ENCODE measurements around the gene SLC27A1. TPM values are rescaled to one million over a fixed set of nuclear protein-coding genes. Genes with fewer than 3 reads are reported as not detected.

SLC27A1 gene
- total RNA-seq, 1 donor from 2014 or later = 9.5 TPM

DNA sequence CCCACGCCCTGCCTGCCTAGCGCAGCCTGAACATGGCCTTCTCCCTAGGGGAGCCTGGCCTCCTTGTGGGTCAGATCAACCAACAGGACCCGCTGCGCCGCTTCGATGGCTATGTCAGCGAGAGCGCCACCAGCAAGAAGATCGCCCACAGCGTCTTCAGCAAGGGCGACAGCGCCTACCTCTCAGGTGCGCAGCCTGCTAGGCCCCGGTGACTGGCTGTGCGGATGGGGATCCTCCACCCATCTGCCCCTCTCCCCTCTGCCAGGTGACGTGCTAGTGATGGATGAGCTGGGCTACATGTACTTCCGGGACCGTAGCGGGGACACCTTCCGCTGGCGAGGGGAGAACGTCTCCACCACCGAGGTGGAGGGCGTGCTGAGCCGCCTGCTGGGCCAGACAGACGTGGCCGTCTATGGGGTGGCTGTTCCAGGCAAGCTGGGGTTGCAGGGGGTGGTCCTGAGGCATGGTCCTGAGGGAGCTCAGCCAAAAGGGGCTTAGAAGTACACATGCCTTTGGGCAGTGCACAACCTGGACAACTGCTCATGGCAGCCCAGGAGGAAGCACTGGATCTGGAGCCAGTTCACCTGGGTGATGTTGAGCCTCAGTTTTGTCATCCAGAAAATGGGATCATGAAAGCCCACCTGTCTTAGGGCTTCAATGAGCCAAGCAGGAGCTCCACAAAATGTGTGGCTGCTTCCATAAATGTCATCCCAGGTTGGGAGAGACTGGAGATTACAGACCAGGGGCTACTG, 30.3 kb downstream of the SLC27A1 start:
- no peaks in the 10 kb centered on the region for H3K9me3 Mint-ChIP-seq (ENCODE audit: unreplicated experiment)

DNA sequence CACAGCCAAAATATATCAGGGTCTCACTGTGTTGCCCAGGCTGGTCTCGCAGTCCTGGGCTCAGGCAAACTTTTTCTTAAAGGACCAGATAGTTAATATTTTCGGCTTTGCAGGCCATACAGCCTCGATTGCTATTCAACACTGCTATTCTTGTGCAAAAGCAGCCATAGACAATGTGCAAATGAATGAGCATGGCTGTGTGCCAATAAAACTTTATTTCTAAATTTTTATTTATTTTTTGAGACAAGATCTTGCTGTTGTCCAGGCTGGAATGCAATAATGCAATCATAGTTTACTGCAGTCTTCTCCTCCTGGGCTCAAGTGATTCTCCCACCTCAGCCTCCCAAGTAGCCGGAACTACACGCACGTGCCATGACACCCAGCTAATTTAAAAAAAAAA, 32.9 kb downstream of the SLC27A1 start:
- H3K79me2 ChIP-seq (ENCODE audit: insufficient read depth, low read length) = peaks cover 12% of the 10 kb centered on the region
- no peaks in the 10 kb centered on the region for H3K27me3 Mint-ChIP-seq (ENCODE audit: low read depth, unreplicated experiment)
- H3K9me3 Mint-ChIP-seq (ENCODE audit: unreplicated experiment) = peaks cover 3% of the 10 kb centered on the region
- peaks cover 9% of the 10 kb centered on the region for H3K4me1 ChIP-seq (ENCODE audit: insufficient read depth, low read length)
- H3K9ac ChIP-seq (ENCODE audit: low read length) = no peak overlapping the region
- H4K20me1 ChIP-seq (ENCODE audit: insufficient read depth, low read length) = peaks cover 23% of the 10 kb centered on the region
- no peak overlapping the region for H3K4me2 ChIP-seq (ENCODE audit: low read length)
- H3K36me3 ChIP-seq (ENCODE audit: insufficient read depth, low read length) = no peaks in the 10 kb centered on the region
- TF ChIP-seq, protein P1, sequence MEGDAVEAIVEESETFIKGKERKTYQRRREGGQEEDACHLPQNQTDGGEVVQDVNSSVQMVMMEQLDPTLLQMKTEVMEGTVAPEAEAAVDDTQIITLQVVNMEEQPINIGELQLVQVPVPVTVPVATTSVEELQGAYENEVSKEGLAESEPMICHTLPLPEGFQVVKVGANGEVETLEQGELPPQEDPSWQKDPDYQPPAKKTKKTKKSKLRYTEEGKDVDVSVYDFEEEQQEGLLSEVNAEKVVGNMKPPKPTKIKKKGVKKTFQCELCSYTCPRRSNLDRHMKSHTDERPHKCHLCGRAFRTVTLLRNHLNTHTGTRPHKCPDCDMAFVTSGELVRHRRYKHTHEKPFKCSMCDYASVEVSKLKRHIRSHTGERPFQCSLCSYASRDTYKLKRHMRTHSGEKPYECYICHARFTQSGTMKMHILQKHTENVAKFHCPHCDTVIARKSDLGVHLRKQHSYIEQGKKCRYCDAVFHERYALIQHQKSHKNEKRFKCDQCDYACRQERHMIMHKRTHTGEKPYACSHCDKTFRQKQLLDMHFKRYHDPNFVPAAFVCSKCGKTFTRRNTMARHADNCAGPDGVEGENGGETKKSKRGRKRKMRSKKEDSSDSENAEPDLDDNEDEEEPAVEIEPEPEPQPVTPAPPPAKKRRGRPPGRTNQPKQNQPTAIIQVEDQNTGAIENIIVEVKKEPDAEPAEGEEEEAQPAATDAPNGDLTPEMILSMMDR (IDR thresholded peaks at IDR 0.05; ENCODE audit: insufficient read depth, low read depth, low read length) = no peak
- no peak for TF ChIP-seq EZH2 (IDR thresholded peaks at IDR 0.05; ENCODE audit: insufficient read depth, low read length)
- H3K9me3 ChIP-seq (ENCODE audit: insufficient read depth, low read depth, low read length) = no peaks in the 10 kb centered on the region
- FAIRE-seq = no peak
- DNase-seq (ENCODE audit: low read depth) = no peak
- no peak overlapping the region for H3K27ac Mint-ChIP-seq (ENCODE audit: unreplicated experiment)
- H3K27ac ChIP-seq (ENCODE audit: low read depth, low read length) = no peak overlapping the region
- peaks cover 23% of the 10 kb centered on the region for H3K4me1 Mint-ChIP-seq (ENCODE audit: low read depth, unreplicated experiment)
- H3K4me3 Mint-ChIP-seq (ENCODE audit: unreplicated experiment) = no peak overlapping the region
- peaks cover 19% of the 10 kb centered on the region for H3K36me3 Mint-ChIP-seq (ENCODE audit: low read depth, unreplicated experiment)
- no peaks in the 10 kb centered on the region for H3K27me3 ChIP-seq (ENCODE audit: insufficient read depth, low read length)
- H2AFZ ChIP-seq (ENCODE audit: low read depth, low read length) = no peak overlapping the region
- no peak overlapping the region for H3K4me3 ChIP-seq (ENCODE audit: insufficient read depth, low read depth, low read length)

More for the DNA sequence above, 30.3 kb downstream of the SLC27A1 start:
- TF ChIP-seq, protein P1 (IDR thresholded peaks at IDR 0.05; ENCODE audit: insufficient read depth, low read depth, low read length) = no peak
- no peak for TF ChIP-seq EZH2 (IDR thresholded peaks at IDR 0.05; ENCODE audit: insufficient read depth, low read length)
- H3K4me1 ChIP-seq (ENCODE audit: insufficient read depth, low read length) = peaks cover 6% of the 10 kb centered on the region
- H3K36me3 ChIP-seq (ENCODE audit: insufficient read depth, low read length) = no peaks in the 10 kb centered on the region
- no peak for FAIRE-seq
- no peaks in the 10 kb centered on the region for H3K9me3 ChIP-seq (ENCODE audit: insufficient read depth, low read depth, low read length)
- H4K20me1 ChIP-seq (ENCODE audit: insufficient read depth, low read length) = peaks cover 36% of the 10 kb centered on the region
- H3K27ac ChIP-seq (ENCODE audit: low read depth, low read length) = no peak overlapping the region
- Mint-ChIP-seq H3K4me3 (ENCODE audit: unreplicated experiment) (no peak overlapping the region), H3K27ac (ENCODE audit: unreplicated experiment) (no peak overlapping the region), H3K36me3 (ENCODE audit: low read depth, unreplicated experiment) (peaks cover 19% of the 10 kb centered on the region), H3K27me3 (ENCODE audit: low read depth, unreplicated experiment) (peaks cover 2% of the 10 kb centered on the region), H3K4me1 (ENCODE audit: low read depth, unreplicated experiment) (peaks cover 18% of the 10 kb centered on the region)
- no peak for DNase-seq (ENCODE audit: low read depth)
- H3K27me3 ChIP-seq (ENCODE audit: insufficient read depth, low read length) = no peaks in the 10 kb centered on the region
- no peak overlapping the region for H2AFZ ChIP-seq (ENCODE audit: low read depth, low read length)
- no peak overlapping the region for H3K4me3 ChIP-seq (ENCODE audit: insufficient read depth, low read depth, low read length)
- H3K4me2 ChIP-seq (ENCODE audit: low read length) = no peak overlapping the region
- peaks cover 6% of the 10 kb centered on the region for H3K79me2 ChIP-seq (ENCODE audit: insufficient read depth, low read length)
- H3K9ac ChIP-seq (ENCODE audit: low read length) = no peak overlapping the region

DNA sequence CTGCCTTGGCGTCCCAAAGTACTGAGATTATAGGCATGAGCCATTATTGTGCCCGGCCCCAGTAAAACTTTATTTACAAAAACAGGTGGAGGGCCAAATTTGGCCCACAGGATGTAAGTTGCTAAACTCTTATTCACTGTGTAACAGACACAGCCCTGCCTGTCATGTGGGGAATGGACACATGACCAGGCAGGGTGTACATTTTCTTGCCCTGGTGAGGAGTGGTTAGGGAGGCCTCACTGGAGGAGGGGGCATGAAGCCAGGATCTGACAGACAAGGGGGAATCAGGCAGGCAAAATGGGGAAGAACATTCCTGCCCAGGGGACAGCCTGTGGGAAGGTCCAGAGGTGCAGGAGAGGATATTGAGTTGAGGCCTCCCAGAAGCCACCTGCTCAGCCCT, 33.7 kb downstream of the SLC27A1 start:
- H3K9ac ChIP-seq (ENCODE audit: low read length) = no peak overlapping the region
- Mint-ChIP-seq H3K9me3 (ENCODE audit: unreplicated experiment) (peaks cover 3% of the 10 kb centered on the region), H3K36me3 (ENCODE audit: low read depth, unreplicated experiment) (peaks cover 23% of the 10 kb centered on the region), H3K27ac (ENCODE audit: unreplicated experiment) (no peak overlapping the region), H3K4me1 (ENCODE audit: low read depth, unreplicated experiment) (peaks cover 15% of the 10 kb centered on the region), H3K4me3 (ENCODE audit: unreplicated experiment) (no peak overlapping the region), H3K27me3 (ENCODE audit: low read depth, unreplicated experiment) (no peaks in the 10 kb centered on the region)
- H3K4me2 ChIP-seq (ENCODE audit: low read length) = no peak overlapping the region
- no peaks in the 10 kb centered on the region for H3K9me3 ChIP-seq (ENCODE audit: insufficient read depth, low read depth, low read length)
- no peaks in the 10 kb centered on the region for H3K36me3 ChIP-seq (ENCODE audit: insufficient read depth, low read length)
- H3K4me3 ChIP-seq (ENCODE audit: insufficient read depth, low read depth, low read length) = no peak overlapping the region
- H2AFZ ChIP-seq (ENCODE audit: low read depth, low read length) = no peak overlapping the region
- no peak for FAIRE-seq
- TF ChIP-seq, protein P1 (IDR thresholded peaks at IDR 0.05; ENCODE audit: insufficient read depth, low read depth, low read length) = no peak
- no peak for TF ChIP-seq EZH2 (IDR thresholded peaks at IDR 0.05; ENCODE audit: insufficient read depth, low read length)
- peaks cover 9% of the 10 kb centered on the region for H3K4me1 ChIP-seq (ENCODE audit: insufficient read depth, low read length)
- no peaks in the 10 kb centered on the region for H3K27me3 ChIP-seq (ENCODE audit: insufficient read depth, low read length)
- H4K20me1 ChIP-seq (ENCODE audit: insufficient read depth, low read length) = peaks cover 23% of the 10 kb centered on the region
- DNase-seq (ENCODE audit: low read depth) = no peak
- no peak overlapping the region for H3K27ac ChIP-seq (ENCODE audit: low read depth, low read length)
- peaks cover 18% of the 10 kb centered on the region for H3K79me2 ChIP-seq (ENCODE audit: insufficient read depth, low read length)
